Measurements from ENCODE around the gene EML3. TPM values are rescaled to one million over a fixed set of nuclear protein-coding genes. Genes with fewer than 3 reads are reported as not detected.

EML3 gene
- total RNA-seq, 1 experiment from 2014 or later: 88.8 TPM

DNA sequence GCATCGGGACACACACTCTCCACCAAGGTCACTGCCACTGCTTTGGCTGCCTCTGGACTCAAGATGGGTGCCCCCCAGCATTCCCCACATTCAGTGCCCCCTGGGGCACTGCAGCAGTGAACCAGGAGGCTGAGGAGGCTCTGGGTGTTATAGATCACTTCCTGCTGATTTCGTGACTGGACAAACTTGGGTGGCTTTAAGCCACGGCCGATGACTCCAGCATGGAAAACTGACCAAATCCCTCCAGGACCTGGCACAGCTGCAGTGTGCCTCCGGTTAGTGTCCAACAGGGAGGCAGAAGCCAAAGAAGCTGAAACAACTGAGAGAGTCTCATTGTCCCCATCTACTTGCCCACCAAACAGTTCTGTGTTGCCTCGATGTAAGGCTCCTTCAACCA lies 35.0 kb upstream of the EML3 start:
- in situ Hi-C loops (cut with HindIII; ENCODE audit: low pct_unique_long_range_greater_than_20kb, low sequenced_read_pairs): no loop called here
- no peak for ATAC-seq
- H3K27ac ChIP-seq (ENCODE audit: low read length): no peak overlapping the region; the same call in 1 of the 2 replicates
- no peak overlapping the region for H3K4me3 ChIP-seq (ENCODE audit: low read depth in 2 of 2, low read length in 2 of 2)
- intact Hi-C loops (cut with micrococcal nuclease; ENCODE audit: unreplicated experiment): no loop called here
- no TSS peak for BruUV-seq (replicated peaks)
- peaks cover 21% of the 10 kb centered on the region for H3K4me1 ChIP-seq (ENCODE audit: control insufficient read depth, insufficient read depth, low read length)
- no peaks in the 10 kb centered on the region for H3K9me3 ChIP-seq (ENCODE audit: control insufficient read depth, insufficient read depth, low read depth, low read length)
- 0 out of 2 replicates have a peak, but pooled peaks cover 2% of the 10 kb centered on the region for H3K36me3 ChIP-seq (ENCODE audit: control insufficient read depth, insufficient read depth, low read length)
- H3K27me3 ChIP-seq (ENCODE audit: control insufficient read depth, insufficient read depth, low read length): no peaks in the 10 kb centered on the region
- DNase-seq (ENCODE audit: low read depth, low spot score): no peak
- POLR2A ChIA-PET: interaction anchor here (0.6 kb wide), 1 partner anchor 95 kb away, joined by 3 read pairs; no protein-coding TSS in a partner anchor
- TF ChIP-seq REST (IDR thresholded peaks at IDR 0.05; ENCODE audit: insufficient read depth in 1 of 2, low read depth in 2 of 2, low read length in 1 of 2) (no peak), SIN3A (IDR thresholded peaks at IDR 0.05; ENCODE audit: borderline replicate concordance, insufficient read depth, low read depth, low read length) (no peak), POLR2AphosphoS5 (IDR thresholded peaks at IDR 0.05; ENCODE audit: low read depth, low read length) (no peak), TCF7L2 (IDR thresholded peaks at IDR 0.05; ENCODE audit: low read depth, low read length) (no peak), CTCF (IDR thresholded peaks at IDR 0.05) (no peak)
- CTCF ChIA-PET: interaction anchor here (0.6 kb wide), 1 partner anchor 106 kb away, joined by 3 read pairs; the partner anchor contains the start of gene ZBTB3

GRCh38 chr11:62646825-62647608 lies 34.4 kb upstream of the EML3 start:
- peak; percentile 41 for ATAC-seq
- ChIA-PET POLR2A (interaction anchor here (0.6 kb wide), 2 partner anchors 9 to 19 kb away, joined by 3 to 9 read pairs; partner anchors contain the start of genes C11orf98 and CSKMT), CTCF (no interaction called here)
- Histone ChIP-seq H3K36me3 (ENCODE audit: control insufficient read depth, insufficient read depth, low read length) (no peaks in the 10 kb centered on the region), H3K4me1 (ENCODE audit: control insufficient read depth, insufficient read depth, low read length) (peaks cover 21% of the 10 kb centered on the region), H3K27ac (ENCODE audit: low read length) (peak overlapping the region; percentile 71), H3K9me3 (ENCODE audit: control insufficient read depth, insufficient read depth, low read depth, low read length) (no peaks in the 10 kb centered on the region), H3K27me3 (ENCODE audit: control insufficient read depth, insufficient read depth, low read length) (no peaks in the 10 kb centered on the region), H3K4me3 (ENCODE audit: low read depth in 2 of 2, low read length in 2 of 2) (peak overlapping the region; percentile 69 to 92)
- DNase-seq (ENCODE audit: low read depth, low spot score): no peak
- BruUV-seq (replicated peaks): no TSS peak
- intact Hi-C loops (cut with micrococcal nuclease; ENCODE audit: unreplicated experiment) (no loop called here), in situ Hi-C loops (cut with HindIII; ENCODE audit: low pct_unique_long_range_greater_than_20kb, low sequenced_read_pairs) (no loop called here)
- TF ChIP-seq CTCF (IDR thresholded peaks at IDR 0.05): no peak
- no peak for TF ChIP-seq REST (IDR thresholded peaks at IDR 0.05; ENCODE audit: insufficient read depth in 1 of 2, low read depth in 2 of 2, low read length in 1 of 2)
- no peak for TF ChIP-seq SIN3A (IDR thresholded peaks at IDR 0.05; ENCODE audit: borderline replicate concordance, insufficient read depth, low read depth, low read length)
- TF ChIP-seq POLR2AphosphoS5 (IDR thresholded peaks at IDR 0.05; ENCODE audit: low read depth, low read length): no peak
- TF ChIP-seq TCF7L2 (IDR thresholded peaks at IDR 0.05; ENCODE audit: low read depth, low read length): no peak
